PC-9 (cell line): ENCODE data around the gene MS4A4A. TPM values are rescaled to one million over a fixed set of nuclear protein-coding genes. Genes with fewer than 3 reads are reported as not detected.

Experiments
- BruUV-seq: library from RNA; stranded (reverse); fragments of 400-500 nt; replicated peaks from 2 replicates; lab custom pipeline; 2021; lab: Mats Ljungman, UMichigan
- CTCF ChIA-PET: fragments of 300-600 bp; sonication (Branson Sonifier 250); formaldehyde crosslinking; loops from one replicate; lab custom pipeline; 2022; ENCODE audit warnings: antibody characterized with exemption; lab: Charles Lee
- POLR2A ChIA-PET: fragments of 300-600 bp; sonication (Branson Sonifier 250); formaldehyde crosslinking; loops from one replicate; lab custom pipeline; 2022; ENCODE audit warnings: antibody characterized with exemption; ENCODE audit not compliant: unreplicated experiment; lab: Charles Lee
- DNase-seq, 2 experiments: peaks; one replicate each; pipeline versions ENCODE4 v3.0.0 to v3.0.0-alpha.2; 2015 to 2022; ENCODE audit warnings: mixed read lengths in 1 of 2
- H2AFZ ChIP-seq: fragments of 200-600 bp; sonication (generic); 2 replicates; pipeline ENCODE4 v1.8.1; 2017; ENCODE audit warnings: antibody characterized with exemption
- H3F3A ChIP-seq: fragments of 200-600 bp; sonication (generic); 2 replicates; pipeline ENCODE4 v1.8.1; 2017; ENCODE audit warnings: antibody characterized with exemption, mild to moderate bottlenecking, low read depth; ENCODE audit not compliant: insufficient read depth
- H3K27ac ChIP-seq: fragments of 200-600 bp; sonication (generic); 2 replicates; pipeline ENCODE4 v1.6.1; 2016; ENCODE audit warnings: mixed run types
- H3K27me3 ChIP-seq: fragments of 200-600 bp; sonication (generic); 2 replicates; pipeline ENCODE4 v1.6.1; 2016; ENCODE audit warnings: low read depth, mixed run types; ENCODE audit not compliant: insufficient read depth
- H3K36me3 ChIP-seq: fragments of 200-600 bp; sonication (generic); 2 replicates; pipeline ENCODE4 v1.6.1; 2016; ENCODE audit warnings: low read depth, mixed run types
- H3K4me1 ChIP-seq: fragments of 200-600 bp; sonication (generic); replicated peaks from 2 replicates; pipeline ENCODE4 v1.6.1; 2016; ENCODE audit warnings: mixed run types; ENCODE audit not compliant: insufficient read depth
- H3K4me2 ChIP-seq: fragments of 200-600 bp; sonication (generic); 2 replicates; pipeline ENCODE4 v1.6.1; 2017; ENCODE audit warnings: mixed run types
- H3K4me3 ChIP-seq: fragments of 200-600 bp; sonication (generic); 2 replicates; pipeline ENCODE4 v1.6.1; 2016; ENCODE audit warnings: mixed run types
- H3K79me2 ChIP-seq: fragments of 200-600 bp; sonication (generic); 2 replicates; pipeline ENCODE4 v1.6.1; 2017; ENCODE audit warnings: low read depth, mixed run types
- H3K9me2 ChIP-seq: fragments of 200-600 bp; sonication (generic); 2 replicates; pipeline ENCODE4 v1.8.1; 2017; ENCODE audit warnings: mild to moderate bottlenecking; ENCODE audit not compliant: insufficient read depth
- H3K9me3 ChIP-seq: fragments of 200-600 bp; sonication (generic); 2 replicates; pipeline ENCODE4 v1.8.1; 2016; ENCODE audit warnings: low read depth; ENCODE audit not compliant: insufficient read depth
- H4K20me1 ChIP-seq: fragments of 200-600 bp; sonication (generic); 2 replicates; pipeline ENCODE4 v1.8.1; 2017; ENCODE audit not compliant: insufficient read depth
- CTCF ChIP-seq: fragments of 200-600 bp; sonication (generic); conservative IDR thresholded peaks from 2 replicates; pipeline ENCODE4 v1.6.1; 2017; ENCODE audit warnings: mixed run types, antibody characterized with exemption, mild to moderate bottlenecking, moderate library complexity
- EZH2 ChIP-seq: fragments of 200-600 bp; sonication (generic); IDR thresholded peaks from 2 replicates; pipeline ENCODE4 v1.8.0; 2017; ENCODE audit warnings: antibody characterized with exemption, low read depth
- intact Hi-C: fragments of 100-400 bp; cut with micrococcal nuclease; formaldehyde crosslinking; loops from one replicate; pipeline ENCODE4 v1.10.0; 2022; ENCODE audit not compliant: unreplicated experiment
- total RNA-seq: library from RNA; stranded (reverse); gene quantifications from 2 replicates; pipeline ENCODE4 v1.2.3, GENCODE V29; 2021

MS4A4A gene
- total RNA-seq, 1 experiment from 2014 or later = not detected

GRCh38 chr11:60314635-60315321, 34.3 kb downstream of the MS4A4A start:
- no peak for TF ChIP-seq CTCF
- no peak for TF ChIP-seq EZH2
- no peak overlapping the region for H3K4me2 ChIP-seq
- H3K79me2 ChIP-seq = no peaks in the 10 kb centered on the region
- no peak overlapping the region for H2AFZ ChIP-seq
- no peaks in the 10 kb centered on the region for H3K9me3 ChIP-seq
- no peaks in the 10 kb centered on the region for H3F3A ChIP-seq
- no peak for DNase-seq
- no peak overlapping the region for H3K4me3 ChIP-seq
- POLR2A ChIA-PET = no interaction called here
- intact Hi-C loops = no loop called here
- H3K4me1 ChIP-seq = no peaks in the 10 kb centered on the region
- no peaks in the 10 kb centered on the region for H3K27me3 ChIP-seq
- H3K36me3 ChIP-seq = no peaks in the 10 kb centered on the region
- CTCF ChIA-PET = no interaction called here
- H3K9me2 ChIP-seq = no peaks in the 10 kb centered on the region
- BruUV-seq = no TSS peak
- no peak overlapping the region for H3K27ac ChIP-seq
- no peaks in the 10 kb centered on the region for H4K20me1 ChIP-seq

GRCh38 chr11:60315871-60316270, 35.4 kb downstream of the MS4A4A start:
- Histone ChIP-seq H3K9me2 (no peaks in the 10 kb centered on the region), H3K79me2 (no peaks in the 10 kb centered on the region), H3K27me3 (no peaks in the 10 kb centered on the region), H4K20me1 (no peaks in the 10 kb centered on the region), H3K27ac (no peak overlapping the region), H3K9me3 (peaks cover 3% of the 10 kb centered on the region; the same call in 1 of the 2 replicates), H2AFZ (no peak overlapping the region), H3K4me2 (no peak overlapping the region), H3K4me1 (no peaks in the 10 kb centered on the region), H3F3A (no peaks in the 10 kb centered on the region), H3K36me3 (no peaks in the 10 kb centered on the region), H3K4me3 (no peak overlapping the region)
- intact Hi-C loops = no loop called here
- no TSS peak for BruUV-seq
- POLR2A ChIA-PET = no interaction called here
- DNase-seq = no peak
- TF ChIP-seq CTCF = no peak
- TF ChIP-seq EZH2 = no peak
- CTCF ChIA-PET = no interaction called here

GRCh38 chr11:60316317-60316716, 35.9 kb downstream of the MS4A4A start:
- H3K4me3 ChIP-seq = no peak overlapping the region
- CTCF ChIA-PET = no interaction called here
- no peaks in the 10 kb centered on the region for H3K79me2 ChIP-seq
- no peaks in the 10 kb centered on the region for H3K27me3 ChIP-seq
- no peaks in the 10 kb centered on the region for H3K4me1 ChIP-seq
- TF ChIP-seq CTCF (no peak), EZH2 (no peak)
- no peak overlapping the region for H2AFZ ChIP-seq
- intact Hi-C loops = no loop called here
- no peak overlapping the region for H3K4me2 ChIP-seq
- no peak for DNase-seq
- POLR2A ChIA-PET = no interaction called here
- no peaks in the 10 kb centered on the region for H3F3A ChIP-seq
- peaks cover 3% of the 10 kb centered on the region; the same call in 1 of the 2 replicates for H3K9me3 ChIP-seq
- no peaks in the 10 kb centered on the region for H4K20me1 ChIP-seq
- H3K36me3 ChIP-seq = no peaks in the 10 kb centered on the region
- BruUV-seq = no TSS peak
- H3K9me2 ChIP-seq = no peaks in the 10 kb centered on the region
- H3K27ac ChIP-seq = no peak overlapping the region
